ENCODE measurements around the gene ARID5B.

DNA sequence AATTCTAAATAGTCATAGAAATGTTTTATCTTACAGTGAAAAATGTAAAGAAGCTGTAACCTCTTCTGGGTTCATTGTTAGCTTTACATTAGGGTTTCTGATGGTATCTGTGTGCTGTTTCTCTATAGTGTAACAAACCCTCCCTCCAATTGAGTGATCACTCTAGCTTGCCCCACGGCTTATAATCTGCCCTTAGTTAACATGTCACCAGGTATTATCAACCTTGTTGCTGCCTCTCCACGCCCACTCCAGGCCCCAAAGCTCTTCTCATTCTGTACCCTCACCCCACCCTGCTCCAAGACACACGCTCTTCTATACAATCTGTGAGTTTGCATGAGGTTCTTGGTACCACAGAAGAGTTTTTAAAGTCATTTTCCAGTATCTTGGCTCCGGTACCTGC, 139.4 kb downstream of the ARID5B start:
- TF ChIP-seq, protein P1, sequence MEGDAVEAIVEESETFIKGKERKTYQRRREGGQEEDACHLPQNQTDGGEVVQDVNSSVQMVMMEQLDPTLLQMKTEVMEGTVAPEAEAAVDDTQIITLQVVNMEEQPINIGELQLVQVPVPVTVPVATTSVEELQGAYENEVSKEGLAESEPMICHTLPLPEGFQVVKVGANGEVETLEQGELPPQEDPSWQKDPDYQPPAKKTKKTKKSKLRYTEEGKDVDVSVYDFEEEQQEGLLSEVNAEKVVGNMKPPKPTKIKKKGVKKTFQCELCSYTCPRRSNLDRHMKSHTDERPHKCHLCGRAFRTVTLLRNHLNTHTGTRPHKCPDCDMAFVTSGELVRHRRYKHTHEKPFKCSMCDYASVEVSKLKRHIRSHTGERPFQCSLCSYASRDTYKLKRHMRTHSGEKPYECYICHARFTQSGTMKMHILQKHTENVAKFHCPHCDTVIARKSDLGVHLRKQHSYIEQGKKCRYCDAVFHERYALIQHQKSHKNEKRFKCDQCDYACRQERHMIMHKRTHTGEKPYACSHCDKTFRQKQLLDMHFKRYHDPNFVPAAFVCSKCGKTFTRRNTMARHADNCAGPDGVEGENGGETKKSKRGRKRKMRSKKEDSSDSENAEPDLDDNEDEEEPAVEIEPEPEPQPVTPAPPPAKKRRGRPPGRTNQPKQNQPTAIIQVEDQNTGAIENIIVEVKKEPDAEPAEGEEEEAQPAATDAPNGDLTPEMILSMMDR (IDR thresholded peaks at IDR 0.05) = no peak
- no peak for TF ChIP-seq MXI1 (IDR thresholded peaks at IDR 0.05; ENCODE audit: low read depth, low read length)
- TF ChIP-seq EP300 (IDR thresholded peaks at IDR 0.05; ENCODE audit: borderline replicate concordance in 1 of 2, low read depth in 1 of 2, low read length in 1 of 2) = no peak
- no peak for TF ChIP-seq RFX5 (IDR thresholded peaks at IDR 0.05; ENCODE audit: low read length)
- TF ChIP-seq SMC3 (IDR thresholded peaks at IDR 0.05; ENCODE audit: low read depth, low read length) = no peak
- no peak for TF ChIP-seq FOXJ3 (CRISPR knock-in tag; IDR thresholded peaks at IDR 0.05)
- no peak for TF ChIP-seq EZH2phosphoT487 (IDR thresholded peaks at IDR 0.05; ENCODE audit: borderline replicate concordance, low read depth)
- TF ChIP-seq POLR2AphosphoS5 (IDR thresholded peaks at IDR 0.05; ENCODE audit: low read depth, low read length) = no peak
- no peak for TF ChIP-seq MEF2A (IDR thresholded peaks at IDR 0.05; ENCODE audit: borderline replicate concordance, low read depth)
- no peak for TF ChIP-seq FOXM1 (IDR thresholded peaks at IDR 0.05; ENCODE audit: low read depth)
- TF ChIP-seq TAF1 (IDR thresholded peaks at IDR 0.05; ENCODE audit: borderline replicate concordance, low read depth, low read length) = no peak
- TF ChIP-seq, protein P2, sequence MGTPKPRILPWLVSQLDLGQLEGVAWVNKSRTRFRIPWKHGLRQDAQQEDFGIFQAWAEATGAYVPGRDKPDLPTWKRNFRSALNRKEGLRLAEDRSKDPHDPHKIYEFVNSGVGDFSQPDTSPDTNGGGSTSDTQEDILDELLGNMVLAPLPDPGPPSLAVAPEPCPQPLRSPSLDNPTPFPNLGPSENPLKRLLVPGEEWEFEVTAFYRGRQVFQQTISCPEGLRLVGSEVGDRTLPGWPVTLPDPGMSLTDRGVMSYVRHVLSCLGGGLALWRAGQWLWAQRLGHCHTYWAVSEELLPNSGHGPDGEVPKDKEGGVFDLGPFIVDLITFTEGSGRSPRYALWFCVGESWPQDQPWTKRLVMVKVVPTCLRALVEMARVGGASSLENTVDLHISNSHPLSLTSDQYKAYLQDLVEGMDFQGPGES (IDR thresholded peaks at IDR 0.05; ENCODE audit: low read depth, low read length) = no peak
